Measurements from ENCODE around the gene OLIG1.

- TF ChIP-seq CTCF (IDR thresholded peaks at IDR 0.05) (no peak), POLR2A (IDR thresholded peaks at IDR 0.05) (no peak)
These were observed 23.5 kb upstream of the OLIG1 start for GRCh38 chr21:33046455-33046854.
